Coronary artery (tissue), 2 donors: ENCODE results near the gene TOM1L1.

Experiments used
- DNase-seq: peaks from one replicate; pipeline ENCODE4 v3.0.0-alpha.2; 2017; ENCODE audit warnings: low spot score
- H3K27ac ChIP-seq, 2 donors: fragments of 200-600 bp; sonication (generic); one replicate each; pipeline ENCODE4 v1.5.1; 2016 to 2019
- H3K4me3 ChIP-seq: fragments of 200-600 bp; sonication (generic); 2 replicates; pipeline ENCODE4 v1.5.1; 2016; ENCODE audit warnings: mild to moderate bottlenecking, moderate library complexity
- CTCF ChIP-seq: fragments of 200-600 bp; sonication (generic); IDR thresholded peaks from one replicate; pipeline ENCODE4 v1.5.1; 2019; ENCODE audit warnings: antibody characterized with exemption

TOM1L1 gene

GRCh38 chr17:54892360-54892759 is 8.3 kb upstream of the TOM1L1 start:
- no peak overlapping the region for H3K4me3 ChIP-seq
- DNase-seq, result no peak
- no peak for TF ChIP-seq CTCF
- H3K27ac ChIP-seq, result no peak overlapping the region

- no peak for DNase-seq
These were observed 2.1 kb upstream of the TOM1L1 start for GRCh38 chr17:54898576-54898975.

GRCh38 chr17:54899201-54899600 is 1.5 kb upstream of the TOM1L1 start:
- H3K4me3 ChIP-seq, result no peak overlapping the region
- TF ChIP-seq CTCF, result no peak
- no peak overlapping the region for H3K27ac ChIP-seq
- no peak for DNase-seq

More at GRCh38 chr17:54898576-54898975, 2.1 kb upstream of the TOM1L1 start:
- TF ChIP-seq CTCF, result no peak
- Histone ChIP-seq H3K27ac (no peak overlapping the region), H3K4me3 (no peak overlapping the region)

- Histone ChIP-seq H3K4me3 (peak overlapping the region; percentile 79), H3K27ac (no peak overlapping the region)
- TF ChIP-seq CTCF, result no peak
- DNase-seq, result no peak
These were observed 763 bp upstream of the TOM1L1 start for GRCh38 chr17:54899721-54900456.

GRCh38 chr17:54901230-54901822 is 674 bp downstream of the TOM1L1 start:
- TF ChIP-seq CTCF, result no peak
- H3K4me3 ChIP-seq, result peak overlapping the region; percentile 79
- peak overlapping the region; percentile 48 to 55 for H3K27ac ChIP-seq
- DNase-seq, result no peak

GRCh38 chr17:54902017-54902416 is 1.4 kb downstream of the TOM1L1 start:
- Histone ChIP-seq H3K4me3 (peak overlapping the region; percentile 79), H3K27ac (no peak overlapping the region)
- no peak for TF ChIP-seq CTCF
- no peak for DNase-seq

GRCh38 chr17:54902611-54903010 is 2.0 kb downstream of the TOM1L1 start:
- Histone ChIP-seq H3K4me3 (no peak overlapping the region), H3K27ac (no peak overlapping the region)
- DNase-seq, result no peak
- TF ChIP-seq CTCF, result no peak
